Progenitor cell of endocrine pancreas (in vitro differentiated cells): ENCODE measurements around the gene MEGF6. TPM values are rescaled to one million over a fixed set of nuclear protein-coding genes. Genes with fewer than 3 reads are reported as not detected.
"Not testable (repeated sequence)": the region's sequence is repeated elsewhere in the genome, so short reads cannot be mapped to it uniquely, and the experiment has no call there.

ENCODE experiments used
- DNase-seq: peaks from one replicate; pipeline ENCODE4 v3.0.0; 2021; ENCODE audit warnings: low spot score; ENCODE audit not compliant: unreplicated experiment
- H3K27ac Mint-ChIP-seq: 2 replicates; pipeline ENCODE4 v1.8.0; 2021; ENCODE audit warnings: mild to moderate bottlenecking, moderate library complexity, mixed read lengths
- H3K27me3 Mint-ChIP-seq: 2 replicates; pipeline ENCODE4 v1.8.0; 2021; ENCODE audit warnings: mixed read lengths
- H3K36me3 Mint-ChIP-seq: 2 replicates; pipeline ENCODE4 v1.8.0; 2022; ENCODE audit warnings: mixed read lengths; ENCODE audit not compliant: insufficient read depth
- H3K4me1 Mint-ChIP-seq: 2 replicates; pipeline ENCODE4 v1.8.0; 2021; ENCODE audit warnings: low read depth, mixed read lengths
- H3K4me3 Mint-ChIP-seq: 2 replicates; pipeline ENCODE4 v1.8.0; 2021; ENCODE audit warnings: low read depth, mild to moderate bottlenecking, moderate library complexity, mixed read lengths
- H3K9me3 Mint-ChIP-seq: 2 replicates; pipeline ENCODE4 v1.8.0; 2021; ENCODE audit warnings: low read depth, mixed read lengths
- CTCF ChIP-seq: fragments of 200-600 bp; sonication (generic); IDR thresholded peaks from one replicate; pipeline ENCODE4 v1.5.0; 2021; ENCODE audit warnings: antibody characterized with exemption, mild to moderate bottlenecking; ENCODE audit not compliant: unreplicated experiment
- total RNA-seq: library from RNA; stranded (reverse); gene quantifications from 2 replicates; pipeline ENCODE4 v1.2.1, GENCODE V29; 2021

The MEGF6 gene
- total RNA-seq, 1 donor from 2014 or later = 83.8 TPM

GRCh38 chr1:3625151-3625907 is 14.0 kb upstream of the MEGF6 start:
- peaks cover 13% of the 10 kb centered on the region for H3K4me1 Mint-ChIP-seq
- no peak for TF ChIP-seq CTCF
- H3K27me3 Mint-ChIP-seq = peaks cover 8% of the 10 kb centered on the region
- H3K9me3 Mint-ChIP-seq = no peaks in the 10 kb centered on the region
- H3K36me3 Mint-ChIP-seq = peaks cover 2% of the 10 kb centered on the region
- DNase-seq = no peak
- H3K27ac Mint-ChIP-seq = peak overlapping the region; percentile 92
- H3K4me3 Mint-ChIP-seq = peak overlapping the region; percentile 89

DNA sequence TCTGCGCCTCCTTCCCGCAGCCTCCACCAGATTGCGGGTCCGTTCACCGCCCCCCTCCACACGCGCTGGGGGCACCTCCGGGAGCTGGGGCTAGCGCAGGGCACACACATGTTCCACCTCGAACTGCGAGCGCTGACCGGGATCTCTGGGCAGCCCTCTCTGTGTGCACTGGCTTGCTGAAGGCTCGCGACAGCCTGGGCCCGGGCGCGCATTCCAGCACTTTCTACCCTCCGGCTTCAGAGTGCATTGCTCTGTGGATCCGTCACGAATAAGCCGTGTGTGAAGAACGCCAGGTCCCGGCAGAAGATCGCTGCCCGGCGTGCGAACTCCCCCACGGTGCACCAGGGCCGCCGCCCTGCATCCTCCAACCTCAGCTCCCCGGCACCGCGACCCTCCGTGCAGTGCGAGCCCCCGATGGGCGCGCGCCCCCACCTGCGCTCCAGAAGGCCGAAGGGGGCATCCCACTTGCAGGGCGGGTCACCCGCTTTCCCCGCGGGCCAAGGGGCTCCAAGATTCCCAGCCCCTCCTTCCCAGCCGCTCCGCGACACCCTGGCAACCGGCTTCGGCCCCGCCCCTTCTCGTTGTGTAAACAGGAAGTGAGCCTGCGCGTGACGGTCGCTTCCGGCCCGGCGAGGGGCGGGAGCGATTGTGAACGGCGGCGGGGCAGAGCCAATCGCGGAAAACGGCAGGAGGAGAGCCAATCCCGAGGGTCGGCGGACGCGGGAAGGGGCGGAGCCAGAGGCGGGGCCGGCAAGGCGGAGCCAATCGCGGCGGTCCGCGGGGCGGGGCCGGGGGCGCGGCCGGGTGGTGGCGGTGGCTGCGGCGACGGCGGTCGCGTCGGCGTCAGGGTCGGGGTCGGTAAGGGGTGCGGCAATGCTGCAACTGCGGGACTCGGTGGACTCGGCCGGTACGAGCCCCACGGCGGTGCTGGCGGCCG is 13.2 kb upstream of the MEGF6 start, which contains the start of gene TPRG1L:
Gene TPRG1L, plus strand, starts transcription at position 816 of the 937 bp plus-strand sequence. Its CDS starts 58 bp downstream, at position 874.
- Mint-ChIP-seq H3K27ac (peak within 1 kb of the TSS; percentile 92), H3K36me3 (peaks cover 2% of the 10 kb centered on the region), H3K4me1 (peaks cover 13% of the 10 kb centered on the region), H3K9me3 (no peaks in the 10 kb centered on the region), H3K27me3 (peaks cover 17% of the 10 kb centered on the region), H3K4me3 (peak within 1 kb of the TSS; percentile 89)
- no peak for TF ChIP-seq CTCF
- DNase-seq = peak; percentile 99

GRCh38 chr1:3623441-3624199 is 12.3 kb upstream of the MEGF6 start:
- H3K27me3 Mint-ChIP-seq = peaks cover 17% of the 10 kb centered on the region
- H3K9me3 Mint-ChIP-seq = no peaks in the 10 kb centered on the region
- no peak for TF ChIP-seq CTCF
- H3K36me3 Mint-ChIP-seq = peaks cover 2% of the 10 kb centered on the region
- no peak for DNase-seq
- peaks cover 13% of the 10 kb centered on the region for H3K4me1 Mint-ChIP-seq
- H3K4me3 Mint-ChIP-seq = peak overlapping the region; percentile 89
- peak overlapping the region; percentile 46 for H3K27ac Mint-ChIP-seq

DNA sequence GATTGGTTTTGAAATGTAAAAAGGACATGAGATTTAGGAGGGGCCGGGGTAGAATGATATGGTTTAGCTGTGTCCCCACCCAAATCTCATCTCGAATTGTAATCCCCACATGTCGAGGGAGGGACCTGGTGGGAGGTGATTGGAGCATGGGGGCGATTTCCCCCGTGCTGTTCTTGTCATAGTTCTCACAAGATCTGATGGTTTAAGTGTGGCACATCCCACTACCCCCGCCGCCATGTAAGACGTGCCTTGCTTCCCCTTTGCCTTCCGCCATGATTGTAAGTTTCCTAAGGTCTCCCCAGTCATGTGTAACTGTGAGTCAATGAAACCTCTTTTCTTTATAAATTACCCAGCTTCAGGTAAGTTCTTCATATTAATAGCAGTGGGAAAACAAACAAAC is 10.8 kb upstream of the MEGF6 start:
- H3K4me3 Mint-ChIP-seq, H3K9me3 Mint-ChIP-seq, H3K27ac Mint-ChIP-seq, DNase-seq, H3K36me3 Mint-ChIP-seq: not testable (repeated sequence)
- Mint-ChIP-seq H3K4me1 (peaks cover 13% of the 10 kb centered on the region), H3K27me3 (peaks cover 17% of the 10 kb centered on the region)

- not testable (repeated sequence) for H3K27ac Mint-ChIP-seq, H3K36me3 Mint-ChIP-seq, H3K9me3 Mint-ChIP-seq, DNase-seq, H3K4me3 Mint-ChIP-seq
- peak; percentile 63 for TF ChIP-seq CTCF
- H3K27me3 Mint-ChIP-seq = peaks cover 17% of the 10 kb centered on the region
- peaks cover 12% of the 10 kb centered on the region for H3K4me1 Mint-ChIP-seq
Observed at GRCh38 chr1:3621151-3621671, 9.9 kb upstream of the MEGF6 start.
